Measurements from ENCODE around the gene APP.

DNA sequence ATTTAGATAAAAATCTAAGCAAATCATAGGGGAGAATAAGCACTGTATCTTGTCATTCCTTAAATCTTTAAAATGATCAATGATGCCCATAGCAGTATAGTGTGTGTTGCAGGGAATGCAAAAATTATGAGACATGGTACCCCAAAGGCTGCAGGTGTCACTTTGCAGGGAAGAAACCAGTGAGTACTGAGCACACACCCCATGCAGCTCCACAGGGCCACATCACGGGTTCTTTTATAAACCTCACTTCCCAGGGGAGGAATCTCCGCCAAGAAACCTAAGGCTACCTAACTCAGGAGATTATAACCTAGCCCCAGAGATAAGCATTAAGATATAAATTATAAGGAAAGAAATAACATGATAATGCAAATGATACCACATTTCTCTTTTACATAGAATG lies 115.6 kb downstream of the APP start:
- TF ChIP-seq, protein P1, sequence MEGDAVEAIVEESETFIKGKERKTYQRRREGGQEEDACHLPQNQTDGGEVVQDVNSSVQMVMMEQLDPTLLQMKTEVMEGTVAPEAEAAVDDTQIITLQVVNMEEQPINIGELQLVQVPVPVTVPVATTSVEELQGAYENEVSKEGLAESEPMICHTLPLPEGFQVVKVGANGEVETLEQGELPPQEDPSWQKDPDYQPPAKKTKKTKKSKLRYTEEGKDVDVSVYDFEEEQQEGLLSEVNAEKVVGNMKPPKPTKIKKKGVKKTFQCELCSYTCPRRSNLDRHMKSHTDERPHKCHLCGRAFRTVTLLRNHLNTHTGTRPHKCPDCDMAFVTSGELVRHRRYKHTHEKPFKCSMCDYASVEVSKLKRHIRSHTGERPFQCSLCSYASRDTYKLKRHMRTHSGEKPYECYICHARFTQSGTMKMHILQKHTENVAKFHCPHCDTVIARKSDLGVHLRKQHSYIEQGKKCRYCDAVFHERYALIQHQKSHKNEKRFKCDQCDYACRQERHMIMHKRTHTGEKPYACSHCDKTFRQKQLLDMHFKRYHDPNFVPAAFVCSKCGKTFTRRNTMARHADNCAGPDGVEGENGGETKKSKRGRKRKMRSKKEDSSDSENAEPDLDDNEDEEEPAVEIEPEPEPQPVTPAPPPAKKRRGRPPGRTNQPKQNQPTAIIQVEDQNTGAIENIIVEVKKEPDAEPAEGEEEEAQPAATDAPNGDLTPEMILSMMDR (IDR thresholded peaks at IDR 0.05; ENCODE audit: low read depth, low read length): no peak
- no peak for TF ChIP-seq EZH2phosphoT487 (IDR thresholded peaks at IDR 0.05; ENCODE audit: low read depth)

Data from OCI-LY3 (cell line).